A549 treated with CpdA at 1 μM for 4 hours (cell line): ENCODE measurements around the gene PRRC2A. TPM values are rescaled to one million over a fixed set of nuclear protein-coding genes. Genes with fewer than 3 reads are reported as not detected.

ENCODE experiments used
- total RNA-seq: library from RNA; stranded (reverse); fragments of 200-300 nt; extraction: Qiagen RNA extraction; gene quantifications from 5 replicates; pipeline ENCODE4 v1.2.3, GENCODE V29; 2022; ENCODE audit warnings: low read depth

PRRC2A gene
- total RNA-seq, 1 experiment from 2014 or later = 93.8 TPM

Other genes with a start within 250 kb of the PRRC2A start
- gene MICA, start 217.1 kb upstream of the PRRC2A start, total RNA-seq = 27.2 to 29.6 TPM (median 28.7 TPM) in 5 replicates
- 6.6 to 8.6 TPM (median 7.7 TPM) in 5 replicates for gene MICB, start 122.6 kb upstream of the PRRC2A start, total RNA-seq
- not detected in 5 replicates for gene MCCD1, start 91.8 kb upstream of the PRRC2A start, total RNA-seq
- gene DDX39B, start 78.7 kb upstream of the PRRC2A start, total RNA-seq = 313 to 396 TPM (median 382 TPM) in 5 replicates
- gene ATP6V1G2, start 74.1 kb upstream of the PRRC2A start, total RNA-seq = 0.57 to 0.77 TPM (median 0.63 TPM) in 5 replicates
- 9.5 to 12.2 TPM (median 10.6 TPM) in 5 replicates for gene NFKBIL1, start 73.1 kb upstream of the PRRC2A start, total RNA-seq
- gene LTA, start 48.4 kb upstream of the PRRC2A start, total RNA-seq = 0.08 to 0.13 TPM (median 0.10 TPM) in 3 of 5 replicates, not detected in the others
- 0.06 to 0.13 TPM (median 0.07 TPM) in 3 of 5 replicates, not detected in the others for gene TNF, start 45.1 kb upstream of the PRRC2A start, total RNA-seq
- 0.27 to 0.39 TPM (median 0.35 TPM) in 5 replicates for gene LTB, start 38.3 kb upstream of the PRRC2A start, total RNA-seq
- 0.26 to 0.49 TPM (median 0.37 TPM) in 3 of 5 replicates, not detected in the others for gene LST1, start 34.4 kb upstream of the PRRC2A start, total RNA-seq
- not detected in 5 replicates for gene NCR3, start 27.7 kb upstream of the PRRC2A start, total RNA-seq
- gene AIF1, start 5.5 kb upstream of the PRRC2A start, total RNA-seq = not detected in 5 replicates
- 115 to 151 TPM (median 145 TPM) in 5 replicates for gene BAG6, start 31.9 kb downstream of the PRRC2A start, total RNA-seq
- 1.8 to 4.8 TPM (median 3.2 TPM) in 5 replicates for gene APOM, start 35.2 kb downstream of the PRRC2A start, total RNA-seq
- gene C6orf47, start 40.1 kb downstream of the PRRC2A start, total RNA-seq = 10.5 to 13.0 TPM (median 12.2 TPM) in 5 replicates
- gene GPANK1, start 44.3 kb downstream of the PRRC2A start, total RNA-seq = 9.3 to 14.1 TPM (median 12.7 TPM) in 5 replicates
- 168 to 184 TPM (median 180 TPM) in 5 replicates for gene CSNK2B, start 45.4 kb downstream of the PRRC2A start, total RNA-seq
- gene LY6G5B, start 49.3 kb downstream of the PRRC2A start, total RNA-seq = 3.6 to 6.3 TPM (median 5.0 TPM) in 5 replicates
- 0.51 to 2.4 TPM (median 1.4 TPM) in 5 replicates for gene LY6G5C, start 60.4 kb downstream of the PRRC2A start, total RNA-seq
- 15.6 to 21.2 TPM (median 19.2 TPM) in 5 replicates for gene ABHD16A, start 82.6 kb downstream of the PRRC2A start, total RNA-seq
- not detected in 5 replicates for gene LY6G6F, start 86.2 kb downstream of the PRRC2A start, total RNA-seq
- gene LY6G6D, start 94.6 kb downstream of the PRRC2A start, total RNA-seq = not detected in 5 replicates
- 0.11 TPM in 1 of 5 replicates, not detected in the others for gene LY6G6C, start 101.0 kb downstream of the PRRC2A start, total RNA-seq
- gene MPIG6B, start 102.7 kb downstream of the PRRC2A start, total RNA-seq = not detected in 5 replicates
- 25.6 to 30.4 TPM (median 28.7 TPM) in 5 replicates for gene DDAH2, start 108.6 kb downstream of the PRRC2A start, total RNA-seq
- gene CLIC1, start 115.8 kb downstream of the PRRC2A start, total RNA-seq = 495 to 530 TPM (median 516 TPM) in 5 replicates
- gene MSH5, start 119.3 kb downstream of the PRRC2A start, total RNA-seq = 12.1 to 16.5 TPM (median 15.1 TPM) in 5 replicates
- gene SAPCD1, start 141.9 kb downstream of the PRRC2A start, total RNA-seq = 3.6 to 5.9 TPM (median 4.7 TPM) in 5 replicates
- gene VWA7, start 156.6 kb downstream of the PRRC2A start, total RNA-seq = 0.61 to 2.0 TPM (median 1.5 TPM) in 5 replicates
- 50.8 to 60.2 TPM (median 57.2 TPM) in 5 replicates for gene VARS1, start 175.0 kb downstream of the PRRC2A start, total RNA-seq
- 49.7 to 68.8 TPM (median 64.6 TPM) in 5 replicates for gene LSM2, start 186.3 kb downstream of the PRRC2A start, total RNA-seq
- 1.3 to 2.2 TPM (median 2.1 TPM) in 5 replicates for gene HSPA1L, start 194.6 kb downstream of the PRRC2A start, total RNA-seq
- gene HSPA1A, start 194.8 kb downstream of the PRRC2A start, total RNA-seq = 218 to 535 TPM (median 388 TPM) in 5 replicates
- gene HSPA1B, start 207.0 kb downstream of the PRRC2A start, total RNA-seq = 167 to 379 TPM (median 289 TPM) in 5 replicates
- 25.3 to 37.2 TPM (median 30.6 TPM) in 5 replicates for gene NEU1, start 242.1 kb downstream of the PRRC2A start, total RNA-seq